Parathyroid adenoma (tissue), 2 donors: ENCODE results near the gene MEGF10.

Experiments used
- H2AFZ ChIP-seq: fragments of 300-600 bp; sonication (generic); one replicate; pipeline ENCODE4 v1.7.0; 2017; ENCODE audit warnings: antibody characterized with exemption, mild to moderate bottlenecking
- H3K27ac ChIP-seq: fragments of 300-600 bp; sonication (generic); one replicate; pipeline ENCODE4 v1.7.0; 2017
- H3K27me3 ChIP-seq: fragments of 300-600 bp; sonication (generic); one replicate; pipeline ENCODE4 v1.7.0; 2017; ENCODE audit warnings: low read length; ENCODE audit not compliant: control insufficient read depth, insufficient read depth
- H3K36me3 ChIP-seq: fragments of 300-600 bp; sonication (generic); one replicate; pipeline ENCODE4 v1.7.0; 2017; ENCODE audit warnings: low read length; ENCODE audit not compliant: control insufficient read depth, insufficient read depth
- H3K4me1 ChIP-seq: fragments of 300-600 bp; sonication (generic); one replicate; pipeline ENCODE4 v1.7.0; 2017; ENCODE audit warnings: control low read depth
- H3K4me2 ChIP-seq: fragments of 300-600 bp; sonication (generic); one replicate; pipeline ENCODE4 v1.7.0; 2017; ENCODE audit warnings: low read length
- H3K4me3 ChIP-seq: fragments of 300-600 bp; sonication (generic); one replicate; pipeline ENCODE4 v1.7.0; 2017; ENCODE audit warnings: low read depth, low read length
- H3K79me2 ChIP-seq: fragments of 300-600 bp; sonication (generic); one replicate; pipeline ENCODE4 v1.7.0; 2017; ENCODE audit warnings: control low read depth
- H3K9ac ChIP-seq: fragments of 300-600 bp; sonication (generic); one replicate; pipeline ENCODE4 v1.7.0; 2017; ENCODE audit warnings: mild to moderate bottlenecking
- H3K9me3 ChIP-seq: fragments of 300-600 bp; sonication (generic); one replicate; pipeline ENCODE4 v1.7.0; 2017; ENCODE audit warnings: low read length; ENCODE audit not compliant: control insufficient read depth
- CTCF ChIP-seq: fragments of 300-600 bp; sonication (generic); IDR thresholded peaks from one replicate; pipeline ENCODE4 v1.7.0; 2017; ENCODE audit warnings: antibody characterized with exemption, mild to moderate bottlenecking
- donor health status: primary hyperparathyroidism.

Gene MEGF10

GRCh38 chr5:127297348-127298035, 6.9 kb downstream of the MEGF10 start:
- no peaks in the 10 kb centered on the region for H3K27me3 ChIP-seq
- H3K36me3 ChIP-seq = no peaks in the 10 kb centered on the region
- no peak overlapping the region for H2AFZ ChIP-seq
- H3K9ac ChIP-seq = no peak overlapping the region
- no peaks in the 10 kb centered on the region for H3K79me2 ChIP-seq
- H3K27ac ChIP-seq = no peak overlapping the region
- no peak overlapping the region for H3K4me2 ChIP-seq
- TF ChIP-seq CTCF = no peak
- no peak overlapping the region for H3K4me3 ChIP-seq
- peaks cover 5% of the 10 kb centered on the region for H3K4me1 ChIP-seq
- H3K9me3 ChIP-seq = no peaks in the 10 kb centered on the region

- H3K4me3 ChIP-seq = no peak overlapping the region
Measured at GRCh38 chr5:127298036-127298429, 7.4 kb downstream of the MEGF10 start.

GRCh38 chr5:127298656-127299055, 8.1 kb downstream of the MEGF10 start:
- peaks cover 5% of the 10 kb centered on the region for H3K4me1 ChIP-seq
- H3K27ac ChIP-seq = no peak overlapping the region
- no peak overlapping the region for H3K4me2 ChIP-seq
- H2AFZ ChIP-seq = peak overlapping the region; percentile 51
- H3K9me3 ChIP-seq = no peaks in the 10 kb centered on the region
- H3K79me2 ChIP-seq = no peaks in the 10 kb centered on the region
- no peak overlapping the region for H3K9ac ChIP-seq
- H3K4me3 ChIP-seq = no peak overlapping the region
- no peak for TF ChIP-seq CTCF
- H3K27me3 ChIP-seq = no peaks in the 10 kb centered on the region
- no peaks in the 10 kb centered on the region for H3K36me3 ChIP-seq

More at GRCh38 chr5:127298036-127298429, 7.4 kb downstream of the MEGF10 start:
- H3K36me3 ChIP-seq = no peaks in the 10 kb centered on the region
- H3K4me1 ChIP-seq = peaks cover 5% of the 10 kb centered on the region
- no peak overlapping the region for H2AFZ ChIP-seq
- no peaks in the 10 kb centered on the region for H3K79me2 ChIP-seq
- H3K4me2 ChIP-seq = no peak overlapping the region
- no peaks in the 10 kb centered on the region for H3K9me3 ChIP-seq
- no peak overlapping the region for H3K27ac ChIP-seq
- no peaks in the 10 kb centered on the region for H3K27me3 ChIP-seq
- no peak for TF ChIP-seq CTCF
- H3K9ac ChIP-seq = no peak overlapping the region

- Histone ChIP-seq H3K79me2 (no peaks in the 10 kb centered on the region), H3K36me3 (no peaks in the 10 kb centered on the region), H3K9me3 (no peaks in the 10 kb centered on the region), H3K4me1 (peaks cover 5% of the 10 kb centered on the region), H3K27me3 (no peaks in the 10 kb centered on the region), H3K27ac (no peak overlapping the region), H3K4me2 (no peak overlapping the region), H2AFZ (peak overlapping the region; percentile 51), H3K9ac (no peak overlapping the region), H3K4me3 (no peak overlapping the region)
- TF ChIP-seq CTCF = no peak
Measured at GRCh38 chr5:127299678-127300077, 9.1 kb downstream of the MEGF10 start.

- no peaks in the 10 kb centered on the region for H3K9me3 ChIP-seq
- no peaks in the 10 kb centered on the region for H3K27me3 ChIP-seq
- no peak overlapping the region for H3K9ac ChIP-seq
- H3K4me1 ChIP-seq = peaks cover 5% of the 10 kb centered on the region
- no peak overlapping the region for H3K27ac ChIP-seq
- no peak overlapping the region for H3K4me3 ChIP-seq
- no peaks in the 10 kb centered on the region for H3K36me3 ChIP-seq
- no peak for TF ChIP-seq CTCF
- no peak overlapping the region for H2AFZ ChIP-seq
- no peak overlapping the region for H3K4me2 ChIP-seq
- H3K79me2 ChIP-seq = no peaks in the 10 kb centered on the region
Measured at GRCh38 chr5:127302509-127302908, 11.9 kb downstream of the MEGF10 start.
